ENCODE measurements around the gene ASCC1. TPM values are rescaled to one million over a fixed set of nuclear protein-coding genes. Genes with fewer than 3 reads are reported as not detected.

The ASCC1 gene
- total and polyA plus RNA-seq, 8 donors: 4.3 to 142 (median 13.6) TPM

DNA sequence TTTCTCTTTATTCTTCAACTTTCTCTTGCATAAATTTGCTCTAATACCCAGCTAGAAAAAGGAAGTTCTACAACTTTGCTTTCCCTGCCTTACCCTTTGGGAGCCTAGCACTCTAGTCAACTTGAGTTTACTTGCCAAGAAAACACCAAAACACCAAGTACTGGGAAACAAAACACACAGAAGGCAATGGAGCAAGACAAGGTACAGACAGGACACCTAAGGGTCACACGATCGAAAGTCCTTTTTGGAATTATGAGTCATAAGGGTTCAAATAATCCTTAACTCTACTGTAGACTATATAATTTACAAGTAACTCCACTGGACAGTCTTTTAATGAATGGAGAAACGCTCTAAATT, 42.8 kb downstream of the ASCC1 start:
- Histone ChIP-seq H3K27ac (no peak overlapping the region), H3K4me1 (peaks cover 7 to 56% (median 21%) of the 10 kb centered on the region in 4 donors), H3K4me3 (no peak overlapping the region), H3K9me3 (no peaks in the 10 kb centered on the region), H3K36me3 (peaks cover 4 to 9% (median 6%) of the 10 kb centered on the region in 4 donors), H3K27me3 (no peaks in the 10 kb centered on the region)
- intact Hi-C loops (cut with DNase I; ENCODE audit: low total_unique reads): no loop called here
- TF ChIP-seq EP300 (IDR thresholded peaks at IDR 0.05): no peak
- TF ChIP-seq, protein P1, sequence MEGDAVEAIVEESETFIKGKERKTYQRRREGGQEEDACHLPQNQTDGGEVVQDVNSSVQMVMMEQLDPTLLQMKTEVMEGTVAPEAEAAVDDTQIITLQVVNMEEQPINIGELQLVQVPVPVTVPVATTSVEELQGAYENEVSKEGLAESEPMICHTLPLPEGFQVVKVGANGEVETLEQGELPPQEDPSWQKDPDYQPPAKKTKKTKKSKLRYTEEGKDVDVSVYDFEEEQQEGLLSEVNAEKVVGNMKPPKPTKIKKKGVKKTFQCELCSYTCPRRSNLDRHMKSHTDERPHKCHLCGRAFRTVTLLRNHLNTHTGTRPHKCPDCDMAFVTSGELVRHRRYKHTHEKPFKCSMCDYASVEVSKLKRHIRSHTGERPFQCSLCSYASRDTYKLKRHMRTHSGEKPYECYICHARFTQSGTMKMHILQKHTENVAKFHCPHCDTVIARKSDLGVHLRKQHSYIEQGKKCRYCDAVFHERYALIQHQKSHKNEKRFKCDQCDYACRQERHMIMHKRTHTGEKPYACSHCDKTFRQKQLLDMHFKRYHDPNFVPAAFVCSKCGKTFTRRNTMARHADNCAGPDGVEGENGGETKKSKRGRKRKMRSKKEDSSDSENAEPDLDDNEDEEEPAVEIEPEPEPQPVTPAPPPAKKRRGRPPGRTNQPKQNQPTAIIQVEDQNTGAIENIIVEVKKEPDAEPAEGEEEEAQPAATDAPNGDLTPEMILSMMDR (IDR thresholded peaks at IDR 0.05): no peak
- no peak for TF ChIP-seq POLR2AphosphoS5 (IDR thresholded peaks at IDR 0.05)
- TF ChIP-seq POLR2A (IDR thresholded peaks at IDR 0.05): no peak
- no peak for DNase-seq
- whole genome bisulfite sequencing, 5 donors: 84 to 93% (median 87%) methylated on average over 3 of the region's 3 CpGs

DNA sequence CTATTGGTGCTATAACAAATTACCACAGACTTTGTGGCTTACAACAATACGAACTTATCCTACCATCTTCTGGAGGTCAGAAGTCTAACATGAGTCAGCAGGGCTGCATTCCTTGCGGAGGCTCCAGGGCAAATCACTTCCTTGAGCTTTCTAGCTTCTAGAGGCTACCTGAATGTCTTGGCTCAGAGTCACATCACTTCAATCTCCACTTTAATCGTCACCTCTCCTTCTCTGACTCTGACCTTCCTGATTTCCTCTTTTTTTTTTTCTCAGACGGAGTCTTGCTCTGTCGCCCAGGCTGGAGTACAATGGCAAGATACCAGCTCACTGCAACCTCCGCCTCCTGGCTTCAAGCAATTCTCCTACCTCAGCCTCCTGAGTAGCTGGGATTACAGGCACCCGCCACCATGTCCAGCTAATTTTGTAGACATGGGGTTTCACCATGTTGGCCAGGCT, 44.9 kb downstream of the ASCC1 start:
- Histone ChIP-seq H3K27ac (peak overlapping the region in 4 of 5 donors; percentile 36 to 64 (median 51)), H3K9me3 (no peaks in the 10 kb centered on the region), H3K27me3 (no peaks in the 10 kb centered on the region), H3K4me1 (peaks cover under 1 to 49% (median 21%) of the 10 kb centered on the region in 4 donors), H3K4me3 (no peak overlapping the region), H3K36me3 (no peaks in the 10 kb centered on the region)
- TF ChIP-seq POLR2A (IDR thresholded peaks at IDR 0.05) (no peak), POLR2AphosphoS5 (IDR thresholded peaks at IDR 0.05) (peak in 2 of 3 donors; percentile 35 to 87)
- intact Hi-C loops (cut with DNase I; ENCODE audit: low total_unique reads): no loop called here
- WGBS, 5 donors: 43 to 58% (median 52%) methylated on average over 7 of the region's 7 CpGs
- peak; percentile 70 to 86 for DNase-seq

DNA sequence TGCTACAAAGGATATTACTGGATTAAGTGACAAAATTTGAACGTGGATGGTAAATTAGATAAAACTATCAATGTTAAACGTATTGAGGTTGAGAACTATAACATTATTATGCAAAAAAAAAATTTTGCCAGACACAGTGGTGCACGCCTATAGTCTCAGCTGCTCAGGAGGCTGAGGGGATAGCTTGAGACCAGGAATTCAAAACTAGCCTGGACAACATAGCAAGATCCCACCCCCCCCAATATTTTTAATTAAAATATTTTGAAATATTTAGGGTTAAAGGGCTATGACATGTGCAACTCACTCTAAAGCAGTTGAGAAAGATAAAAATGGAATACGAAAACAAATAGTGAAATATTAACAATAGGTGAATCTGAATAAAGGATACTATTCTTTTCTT, 45.3 kb downstream of the ASCC1 start:
- Histone ChIP-seq H3K27ac (peak overlapping the region in 4 of 5 donors; percentile 36 to 64 (median 51)), H3K4me1 (peaks cover 5 to 50% (median 24%) of the 10 kb centered on the region in 4 donors), H3K4me3 (no peak overlapping the region), H3K36me3 (no peaks in the 10 kb centered on the region), H3K27me3 (no peaks in the 10 kb centered on the region), H3K9me3 (no peaks in the 10 kb centered on the region)
- TF ChIP-seq POLR2A (IDR thresholded peaks at IDR 0.05) (no peak), EP300 (IDR thresholded peaks at IDR 0.05) (no peak), POLR2AphosphoS5 (IDR thresholded peaks at IDR 0.05) (no peak)
- TF ChIP-seq, protein P1 (IDR thresholded peaks at IDR 0.05): no peak
- intact Hi-C loops (cut with DNase I; ENCODE audit: low total_unique reads): no loop called here
- WGBS, 5 donors: 56 to 69% (median 67%) methylated on average over 4 of the region's 4 CpGs
- DNase-seq: no peak

DNA sequence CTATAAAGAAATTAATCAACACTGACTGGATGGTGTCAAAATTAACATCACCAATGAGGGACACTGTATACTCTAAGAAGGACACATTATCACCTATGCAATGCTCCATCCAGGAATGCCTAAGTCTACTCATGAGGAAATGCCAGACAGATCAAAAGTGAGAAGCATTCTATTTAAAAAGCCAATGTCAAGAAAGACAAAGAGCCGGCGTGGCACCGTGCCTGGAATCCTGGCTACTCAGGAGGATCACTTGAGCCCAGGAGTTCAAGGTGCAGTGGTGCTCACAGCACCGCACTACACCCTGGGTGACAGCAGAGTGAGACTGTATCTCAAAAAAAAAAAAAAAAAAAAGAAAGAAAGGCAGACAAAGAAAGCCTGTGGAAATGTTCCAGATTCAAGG, 45.8 kb downstream of the ASCC1 start:
- peak overlapping the region in 4 of 5 donors; percentile 36 to 64 (median 51) for H3K27ac ChIP-seq
- no peaks in the 10 kb centered on the region for H3K36me3 ChIP-seq
- no peak overlapping the region for H3K4me3 ChIP-seq
- H3K27me3 ChIP-seq: no peaks in the 10 kb centered on the region
- peaks cover 9 to 50% (median 24%) of the 10 kb centered on the region in 4 donors for H3K4me1 ChIP-seq
- intact Hi-C loops (cut with DNase I; ENCODE audit: low total_unique reads): no loop called here
- WGBS, 5 donors: 29 to 43% (median 35%) methylated on average over 4 of the region's 4 CpGs
- TF ChIP-seq, protein P1 (IDR thresholded peaks at IDR 0.05): no peak
- no peak for TF ChIP-seq POLR2A (IDR thresholded peaks at IDR 0.05)
- no peak for TF ChIP-seq POLR2AphosphoS5 (IDR thresholded peaks at IDR 0.05)
- no peak for TF ChIP-seq EP300 (IDR thresholded peaks at IDR 0.05)
- H3K9me3 ChIP-seq: no peaks in the 10 kb centered on the region
- peak; percentile 54 to 77 for DNase-seq

GRCh38 chr10:72167118-72167517, 49.0 kb downstream of the ASCC1 start:
- H3K36me3 ChIP-seq: no peaks in the 10 kb centered on the region
- intact Hi-C loops (cut with DNase I; ENCODE audit: low total_unique reads): no loop called here
- DNase-seq: no peak
- H3K27ac ChIP-seq: no peak overlapping the region
- H3K4me1 ChIP-seq: peaks cover 9 to 40% (median 19%) of the 10 kb centered on the region in 4 donors
- no peaks in the 10 kb centered on the region for H3K27me3 ChIP-seq
- 87 to 93% (median 88%) methylated on average over 3 of the region's 3 CpGs for WGBS, 5 donors
- no peak for TF ChIP-seq POLR2A (IDR thresholded peaks at IDR 0.05)
- TF ChIP-seq, protein P1 (IDR thresholded peaks at IDR 0.05): no peak
- TF ChIP-seq EP300 (IDR thresholded peaks at IDR 0.05): no peak
- TF ChIP-seq POLR2AphosphoS5 (IDR thresholded peaks at IDR 0.05): no peak
- no peaks in the 10 kb centered on the region for H3K9me3 ChIP-seq
- H3K4me3 ChIP-seq: no peak overlapping the region

All from stomach (tissue), 9 donors.